Activated CD8-positive, alpha-beta memory T cell treated with anti-CD3 and anti-CD28 coated beads for 48 hours (primary cell): Measurements from ENCODE around the gene CFAP54.

Experiments used
- DNase-seq, 3 experiments: peaks; one replicate each; pipeline ENCODE4 v3.0.0-alpha.2; 2020; ENCODE audit warnings: low read depth in 2 of 3, low spot score in 2 of 3

Gene CFAP54

DNA sequence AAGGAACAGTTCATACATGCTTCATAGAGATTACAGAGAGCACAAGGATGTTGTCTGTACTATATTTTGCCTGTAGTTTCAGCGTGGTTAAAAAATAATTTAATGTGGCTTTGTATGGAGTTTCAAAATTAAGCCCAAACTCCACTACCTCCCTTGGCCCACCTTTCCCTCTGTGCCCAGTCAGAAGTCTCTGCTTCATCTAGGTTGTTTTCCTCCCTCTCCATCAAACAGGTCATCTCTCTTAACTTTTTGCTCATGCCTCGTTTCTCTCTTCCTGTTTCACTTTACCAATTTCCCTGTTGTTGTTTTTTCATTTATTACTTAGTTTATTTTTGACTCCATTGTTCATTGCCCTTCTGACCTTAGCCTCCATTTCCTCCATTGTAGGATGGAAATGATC, 322.8 kb downstream of the CFAP54 start:
- no peak for DNase-seq

DNA sequence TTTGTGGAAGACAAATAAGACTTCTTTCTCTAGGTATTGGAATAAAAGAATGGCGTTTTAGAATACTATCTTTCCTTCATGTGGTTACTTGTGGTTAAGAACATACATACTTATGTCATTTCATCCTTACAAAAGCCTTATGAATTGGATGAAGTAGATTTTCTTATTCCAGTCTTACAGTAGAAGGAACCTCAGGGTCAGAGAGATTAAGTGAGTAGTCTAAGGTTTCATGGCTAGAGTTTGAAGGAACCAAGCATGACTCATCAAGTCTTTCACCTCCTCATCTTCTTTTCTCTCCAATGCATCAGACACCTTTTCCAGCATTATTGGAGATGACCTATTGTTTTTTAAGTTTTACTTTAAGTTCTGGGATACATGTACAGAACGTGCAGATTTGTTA, 324.8 kb downstream of the CFAP54 start:
- no peak for DNase-seq

- DNase-seq: no peak
These were observed 332.2 kb downstream of the CFAP54 start for GRCh38 chr12:96821592-96821991.

GRCh38 chr12:96822641-96823040, 333.3 kb downstream of the CFAP54 start:
- DNase-seq: no peak

GRCh38 chr12:96824074-96824837, 334.9 kb downstream of the CFAP54 start:
- DNase-seq: no peak

- DNase-seq: no peak
These were observed 335.5 kb downstream of the CFAP54 start for GRCh38 chr12:96824838-96825236.

GRCh38 chr12:96828169-96828789, 338.9 kb downstream of the CFAP54 start:
- DNase-seq: no peak

GRCh38 chr12:96829354-96829753, 340.0 kb downstream of the CFAP54 start:
- DNase-seq: no peak

GRCh38 chr12:96831346-96831745, 342.0 kb downstream of the CFAP54 start:
- no peak for DNase-seq

- no peak for DNase-seq
These were observed 356.9 kb downstream of the CFAP54 start for GRCh38 chr12:96846293-96846692.

GRCh38 chr12:96850676-96851075, 361.3 kb downstream of the CFAP54 start:
- DNase-seq: no peak

- DNase-seq: no peak
These were observed 368.8 kb downstream of the CFAP54 start for GRCh38 chr12:96858162-96858561.

DNA sequence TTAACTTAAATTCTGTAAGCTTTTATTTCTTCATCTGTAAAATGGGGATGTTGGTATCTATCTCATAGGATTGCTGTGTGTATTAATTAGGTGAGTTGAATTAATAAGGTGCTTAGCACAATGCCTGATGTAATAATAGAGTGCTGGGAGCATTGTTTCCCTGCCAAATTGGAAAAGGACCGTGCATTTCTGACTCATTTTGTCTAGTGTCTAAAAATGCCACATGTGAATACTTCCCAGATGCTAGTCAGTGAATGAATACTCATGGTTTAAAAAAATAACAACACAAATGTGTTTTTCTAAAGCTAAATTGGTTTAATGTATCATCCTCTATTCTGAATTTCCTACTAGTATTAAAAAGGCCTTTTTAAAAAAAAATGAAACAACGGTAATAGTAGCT, 372.3 kb downstream of the CFAP54 start:
- no peak for DNase-seq

DNA sequence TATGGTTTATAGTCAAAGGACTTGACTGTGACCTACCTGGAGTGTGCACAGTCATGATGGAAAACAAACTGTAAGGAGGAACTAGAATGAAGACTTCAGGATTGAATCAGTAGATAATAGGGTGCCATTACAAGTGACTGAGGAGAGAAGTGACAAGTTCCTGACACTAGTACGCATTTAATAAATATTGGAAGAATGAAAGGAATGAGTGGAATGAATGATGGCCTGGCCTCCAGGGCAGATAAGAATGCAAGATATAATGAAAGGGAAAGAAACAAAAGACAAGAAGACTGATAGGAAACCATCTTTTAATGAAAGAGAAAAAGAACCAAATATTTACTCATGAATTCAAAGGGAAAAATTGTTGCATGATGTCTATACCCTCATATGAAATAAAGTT, 372.9 kb downstream of the CFAP54 start:
- DNase-seq: no peak

DNA sequence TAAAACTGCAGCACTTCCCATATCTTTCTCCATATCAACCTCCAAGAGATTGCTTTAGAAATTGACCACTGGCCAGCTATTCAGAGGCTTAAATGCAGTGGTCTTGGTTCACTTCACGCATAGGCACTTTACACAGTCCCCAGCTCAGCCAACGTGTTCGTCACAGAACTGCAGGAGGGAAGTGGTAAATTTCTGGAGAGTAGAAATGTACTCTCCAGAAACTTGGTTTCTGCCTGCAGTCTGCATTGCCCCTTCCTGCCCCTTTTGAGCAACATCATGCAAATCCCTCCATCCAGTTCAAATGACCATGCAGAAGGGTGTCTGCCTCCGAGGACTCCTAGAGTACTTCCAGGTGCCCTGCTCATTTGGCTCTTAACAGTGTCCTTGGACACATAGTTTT, 375.0 kb downstream of the CFAP54 start:
- no peak for DNase-seq

DNA sequence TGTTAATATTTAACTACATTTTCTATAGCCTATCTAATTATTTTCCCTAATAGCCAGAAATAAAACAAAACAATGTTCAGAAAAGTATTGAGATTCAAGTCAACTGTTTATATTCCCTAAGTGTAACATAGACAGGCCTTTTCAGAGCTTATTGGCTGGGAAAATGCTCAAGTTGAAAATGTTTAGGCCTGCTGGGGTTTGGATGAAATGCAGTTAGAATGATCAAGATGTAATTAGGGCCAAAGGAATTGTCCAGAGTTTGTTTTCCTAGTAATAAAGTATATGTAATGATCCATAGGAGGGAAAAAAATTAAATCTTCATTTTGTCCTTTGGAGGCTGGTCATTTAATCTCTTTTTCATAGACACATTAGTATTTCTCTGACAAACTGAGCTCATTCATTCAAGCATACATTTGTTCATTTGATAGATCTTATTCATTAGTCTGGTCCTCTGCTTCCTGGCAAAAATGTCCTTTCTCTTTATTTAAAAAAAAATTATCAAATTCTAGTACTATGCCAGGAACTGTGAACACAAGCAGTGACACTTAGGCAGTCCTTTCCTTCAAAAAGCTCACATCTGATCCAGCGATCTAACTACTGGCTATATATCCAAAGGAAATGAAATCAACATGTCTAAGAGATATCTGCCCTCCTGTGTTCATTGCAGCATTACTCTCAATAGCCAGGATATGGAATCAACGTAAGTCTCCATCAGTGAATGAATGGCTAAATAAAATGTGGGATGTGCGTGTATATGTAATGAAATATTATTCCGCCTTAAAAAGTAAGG, 377.6 kb downstream of the CFAP54 start:
- DNase-seq: no peak

GRCh38 chr12:96870946-96871345, 381.6 kb downstream of the CFAP54 start:
- no peak for DNase-seq

DNA sequence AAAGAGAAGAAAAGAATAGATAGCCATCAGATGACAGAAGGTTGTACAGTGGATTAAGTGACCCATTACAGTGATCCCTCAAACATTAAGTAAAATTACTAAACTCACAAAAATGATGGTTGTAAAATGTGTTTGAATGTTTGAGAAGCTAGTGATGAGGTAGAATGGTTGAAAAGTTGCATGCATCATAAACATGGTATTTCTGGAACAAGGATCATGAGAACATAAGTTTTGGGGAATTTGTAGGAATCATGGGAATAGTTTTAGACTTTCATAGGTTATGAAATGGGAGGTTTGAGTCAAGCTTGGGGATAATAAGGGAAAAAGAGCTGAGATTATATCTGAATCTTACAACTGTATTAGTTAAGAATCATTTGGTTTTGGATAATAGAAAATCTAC, 383.6 kb downstream of the CFAP54 start:
- no peak for DNase-seq

DNA sequence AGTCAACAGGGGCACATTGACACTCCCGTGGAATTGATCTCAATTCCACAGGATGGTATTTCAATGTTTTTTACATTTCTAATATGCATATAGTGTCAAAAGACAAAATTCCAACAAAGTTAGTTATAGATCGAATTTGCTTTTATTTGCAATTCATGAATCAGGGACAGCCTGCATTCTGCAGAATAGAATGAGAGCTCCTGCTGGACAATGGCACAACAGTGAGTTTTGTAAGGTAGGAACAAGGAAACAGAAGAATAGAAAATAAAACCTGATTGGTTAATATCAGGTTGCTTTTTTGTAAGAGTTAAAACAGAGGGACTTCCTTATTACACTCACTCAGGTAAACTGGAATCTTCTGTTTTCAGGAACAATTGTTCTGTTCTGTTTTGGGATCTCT, 384.8 kb downstream of the CFAP54 start:
- DNase-seq: no peak

DNA sequence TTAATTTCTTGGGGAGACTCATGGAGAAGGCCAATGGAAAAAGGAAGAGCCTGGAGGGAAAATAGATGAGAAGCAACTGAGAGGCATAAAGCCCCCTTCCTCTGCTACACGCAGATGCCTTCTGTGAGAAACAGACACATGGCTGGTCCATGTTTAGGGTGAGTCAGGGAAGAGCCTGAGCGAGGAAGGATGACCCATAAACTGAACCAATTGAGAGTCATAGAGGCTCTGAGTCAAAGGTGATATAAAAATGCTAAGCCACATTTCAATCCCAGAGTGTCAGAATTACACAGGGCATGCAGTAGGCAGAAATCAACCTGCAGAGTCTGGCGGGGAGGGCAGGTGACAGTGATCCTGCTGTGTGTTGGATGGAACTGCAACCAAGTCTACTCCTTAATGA, 387.6 kb downstream of the CFAP54 start:
- no peak for DNase-seq

DNA sequence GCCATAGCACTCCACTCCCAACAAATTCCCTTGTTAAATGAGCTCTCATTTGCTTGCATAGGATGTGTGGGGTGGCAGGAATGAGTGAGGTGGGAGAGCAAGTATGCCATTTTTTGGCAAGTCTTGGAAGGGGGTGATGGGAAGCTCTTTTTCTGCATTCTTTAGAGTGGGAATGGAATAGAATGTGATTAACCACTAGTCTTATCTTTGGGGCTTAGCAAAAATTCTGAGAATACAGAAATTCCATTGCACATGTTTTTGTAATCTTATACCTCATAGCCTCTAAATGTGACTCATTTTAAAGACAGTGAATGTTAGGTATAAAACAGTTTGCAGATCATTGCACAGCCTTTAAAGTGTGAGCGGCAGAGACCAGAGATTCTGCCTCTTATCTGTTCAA, 389.3 kb downstream of the CFAP54 start:
- DNase-seq: no peak

- DNase-seq: no peak
These were observed 389.9 kb downstream of the CFAP54 start for GRCh38 chr12:96879301-96879700.
